Middle frontal gyrus (tissue), 1 donor: ENCODE data around the gene FNBP1L.
"Not testable (repeated sequence)": the region's sequence is repeated elsewhere in the genome, so short reads cannot be mapped to it uniquely, and the experiment has no call there.

ENCODE experiments used
- DNase-seq: peaks from one replicate; pipeline ENCODE4 v3.0.0-alpha.2; 2015; ENCODE audit warnings: low spot score; ENCODE audit errors: extremely low spot score

The FNBP1L gene

DNA sequence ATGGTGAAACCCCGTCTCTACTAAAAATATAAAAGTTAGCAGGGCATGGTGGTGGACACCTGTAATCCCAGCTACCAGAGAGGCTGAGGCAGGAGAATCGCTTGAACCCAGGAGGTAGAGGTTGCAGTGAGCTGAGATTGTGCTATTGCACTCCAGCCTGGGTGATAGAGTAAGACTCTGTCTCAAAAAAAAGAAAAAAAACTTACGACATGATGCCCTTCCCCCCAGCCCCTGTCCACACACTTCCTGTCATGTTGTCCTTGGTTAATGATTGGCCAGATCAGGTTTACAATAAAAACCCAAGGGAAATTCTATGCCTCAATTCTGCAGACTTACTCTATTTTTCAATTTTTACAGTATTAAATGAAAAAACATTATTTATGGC, 143.4 kb downstream of the FNBP1L start:
- not testable (repeated sequence) for DNase-seq

DNA sequence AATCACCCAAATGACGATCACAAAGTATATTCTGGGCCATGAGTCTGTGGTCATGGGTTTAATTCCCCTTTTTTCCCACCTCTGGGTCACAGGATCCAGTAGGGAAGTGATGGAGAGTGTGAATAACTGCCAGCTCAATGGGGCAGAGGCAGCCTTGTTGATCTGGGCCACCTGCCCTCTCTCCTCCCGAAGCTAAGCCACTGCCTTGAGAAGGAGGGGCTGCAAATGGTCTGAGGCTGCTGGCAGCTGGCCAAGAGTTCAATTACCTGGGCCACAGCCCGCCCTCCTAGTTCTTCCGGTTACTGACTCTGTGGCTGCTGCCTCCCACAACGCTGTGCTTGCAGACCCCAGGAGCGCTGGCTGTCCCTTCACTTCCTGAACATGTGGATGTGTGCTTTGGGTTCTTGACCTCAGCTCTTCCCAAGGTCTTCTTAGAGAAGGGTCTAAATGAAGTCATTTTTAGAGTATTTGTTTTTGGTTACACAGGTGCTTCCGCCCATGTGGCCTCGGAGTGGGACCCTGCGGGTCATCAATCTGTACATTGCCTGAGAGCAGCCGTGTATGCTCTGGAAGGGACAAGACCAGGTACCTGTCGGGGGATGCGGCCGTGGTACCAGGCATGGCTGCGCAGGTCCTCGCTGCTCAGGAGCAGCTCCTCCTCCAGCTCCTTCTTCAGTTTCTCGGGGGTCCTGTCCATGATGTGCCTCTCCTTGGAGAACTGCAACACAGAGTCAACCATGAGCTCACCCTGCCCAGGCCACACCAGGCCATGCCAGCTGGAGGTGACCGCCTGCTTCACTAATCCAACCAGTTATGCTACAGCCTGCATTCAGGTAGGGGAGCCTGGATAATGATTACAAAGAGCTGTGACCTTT, 144.0 kb downstream of the FNBP1L start:
- no peak for DNase-seq

DNA sequence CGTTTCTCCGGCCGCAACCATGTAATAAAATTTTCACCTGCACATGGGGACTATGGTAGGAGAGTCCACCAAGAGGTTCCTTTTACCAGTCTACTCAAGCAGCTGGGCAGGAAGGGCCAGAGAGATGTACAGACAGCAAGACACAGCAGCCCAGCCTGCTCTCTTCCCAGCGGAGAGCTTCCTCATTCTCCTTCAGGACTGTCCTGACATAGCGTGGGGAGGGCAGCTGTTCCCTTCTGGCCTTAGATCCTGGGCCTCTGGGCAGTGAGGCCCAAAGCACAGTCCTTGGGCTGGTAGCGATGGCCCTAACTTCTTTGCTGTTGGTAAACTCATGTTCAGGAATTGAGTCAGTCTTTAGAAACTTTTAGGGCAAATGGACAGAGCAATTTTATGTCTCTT, 144.6 kb downstream of the FNBP1L start:
- no peak for DNase-seq

DNA sequence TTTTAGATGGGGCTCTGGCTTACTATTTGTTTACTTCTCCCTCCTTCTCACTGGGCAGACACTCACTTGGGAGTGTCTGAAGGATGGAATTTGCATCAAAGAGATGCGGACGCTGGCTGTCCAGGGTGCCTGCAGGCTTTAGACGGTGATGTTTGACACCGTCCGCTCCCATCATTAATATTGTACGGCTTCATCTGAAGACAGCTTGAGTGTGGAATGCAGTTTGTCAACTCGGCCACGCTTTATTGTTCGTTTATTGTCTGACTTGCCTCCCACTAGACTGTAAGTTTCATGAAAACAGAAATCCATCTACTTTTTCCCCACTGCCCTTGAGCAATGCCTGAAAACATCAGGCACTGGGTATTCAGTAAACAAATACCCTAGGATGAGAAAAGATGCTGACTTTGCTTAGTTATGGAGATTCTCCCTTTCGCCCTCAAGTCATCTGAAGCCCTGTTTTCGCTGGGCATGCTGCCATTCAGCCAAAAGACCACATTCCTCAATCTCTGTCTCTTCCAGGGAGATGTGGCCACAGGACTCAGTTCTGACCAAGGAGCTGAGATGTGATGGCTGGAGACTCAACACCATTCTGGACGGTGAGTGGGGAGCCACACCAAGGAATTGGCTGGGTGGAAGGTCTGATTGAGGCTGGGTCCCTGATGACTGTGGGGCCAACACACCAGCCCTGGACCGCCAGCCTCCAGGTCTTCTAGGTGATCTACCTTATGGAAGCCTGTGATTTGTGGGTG, 146.1 kb downstream of the FNBP1L start:
- no peak for DNase-seq

DNA sequence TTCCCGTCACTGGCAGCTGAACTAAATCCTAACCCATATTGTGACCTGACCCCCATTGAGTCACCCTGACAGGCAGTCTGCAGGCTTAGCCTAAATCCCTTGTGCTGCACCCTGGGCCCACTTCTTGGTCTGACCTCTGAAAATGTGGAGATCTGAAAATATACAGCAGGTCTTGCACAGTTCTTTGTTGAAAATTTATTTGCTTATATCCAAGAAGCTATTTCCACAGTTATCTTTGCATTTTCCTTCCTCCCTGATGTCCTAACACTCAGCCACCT, 146.6 kb downstream of the FNBP1L start:
- DNase-seq, result no peak

DNA sequence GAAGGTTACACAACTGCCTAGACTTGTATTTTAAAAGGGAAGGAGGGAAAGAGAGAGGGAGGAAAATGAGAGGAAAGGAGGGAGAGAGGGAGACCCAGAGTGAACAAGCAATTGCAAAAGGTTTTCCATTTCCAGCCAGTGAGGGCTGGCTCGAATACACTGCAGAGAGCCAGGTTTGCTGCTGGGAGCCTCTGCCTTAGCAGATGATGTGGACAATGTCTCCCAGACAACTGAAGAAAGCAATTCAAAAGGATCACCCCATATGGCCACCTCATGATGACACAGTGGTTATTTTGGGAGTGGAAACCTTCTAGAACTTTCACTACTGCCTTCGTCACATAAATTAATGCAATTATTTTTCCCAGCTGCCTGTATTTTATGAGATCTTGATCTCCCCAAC, 147.3 kb downstream of the FNBP1L start:
- no peak for DNase-seq

DNA sequence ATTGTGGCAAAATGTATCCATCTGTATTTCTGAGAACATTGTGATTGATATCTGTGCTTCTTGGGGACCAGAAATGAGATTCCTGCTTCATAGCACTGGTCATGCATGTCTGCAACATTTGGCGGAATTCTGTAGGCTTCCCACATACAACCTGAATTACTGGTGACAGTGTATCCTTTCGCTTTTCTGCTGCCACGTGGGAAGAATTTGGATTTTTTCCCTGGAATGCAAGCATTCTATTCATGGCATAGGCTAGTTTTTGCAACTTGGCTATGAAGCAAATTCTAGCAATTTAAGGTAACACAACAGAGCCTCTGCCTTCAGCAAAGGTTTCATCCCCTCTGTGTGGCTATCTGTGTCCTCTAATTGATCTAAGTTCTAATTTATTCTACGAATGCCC, 147.8 kb downstream of the FNBP1L start:
- DNase-seq, result peak; percentile 36

DNA sequence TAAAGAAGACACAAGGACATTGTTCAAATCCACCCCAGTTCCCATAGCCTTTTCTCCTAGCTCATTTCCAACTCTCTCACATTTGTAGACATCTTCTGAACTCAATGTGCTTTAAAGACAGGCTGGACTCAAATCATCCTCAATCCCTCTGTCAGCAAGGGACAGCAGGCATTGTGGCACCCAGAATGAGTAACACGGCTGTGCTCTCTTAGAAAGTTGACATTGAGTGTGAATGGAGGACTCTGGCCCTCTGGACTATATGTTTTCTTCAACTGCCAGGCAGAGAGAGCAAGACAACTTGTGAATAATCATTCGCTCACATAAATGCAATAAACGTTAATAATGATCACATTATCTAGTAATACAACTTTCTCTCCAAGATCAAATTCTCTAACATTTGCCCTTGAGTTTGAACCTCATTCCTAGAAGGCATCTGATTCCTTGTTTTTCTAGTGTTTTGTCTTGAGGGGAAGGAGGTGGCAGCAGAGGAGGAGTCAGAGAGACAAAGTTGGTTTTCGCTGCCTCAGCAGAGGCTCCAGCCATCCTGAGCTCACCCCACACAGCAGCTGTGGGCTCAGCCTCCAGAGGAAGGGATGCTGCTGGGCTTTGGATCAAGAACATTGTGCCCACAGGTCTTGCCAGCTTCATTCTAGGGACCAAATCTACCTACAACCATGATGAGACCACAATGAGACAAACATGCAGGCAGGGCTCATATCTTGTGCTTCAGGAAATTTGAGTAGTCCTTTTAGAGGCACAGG, 148.6 kb downstream of the FNBP1L start:
- no peak for DNase-seq

DNA sequence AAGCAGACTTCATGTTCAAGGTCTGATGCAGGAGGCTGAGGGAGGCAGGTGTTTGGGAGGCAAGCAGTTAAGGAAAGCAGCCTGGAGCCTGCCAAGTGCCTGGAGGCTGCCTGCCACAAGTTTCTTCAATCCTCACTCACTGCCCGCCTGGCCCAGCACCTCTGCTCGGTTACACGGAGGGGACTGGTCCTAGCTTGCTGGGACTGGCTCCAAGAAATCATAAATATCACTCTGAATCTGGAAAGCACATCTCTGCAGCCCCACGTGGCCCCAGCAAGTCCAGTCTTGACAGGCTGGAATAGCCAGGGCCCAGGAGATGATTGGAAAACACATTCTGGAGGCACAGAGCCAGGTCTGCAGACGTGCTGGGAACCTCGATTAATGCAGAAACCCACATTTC, 149.8 kb downstream of the FNBP1L start:
- DNase-seq, result no peak

DNA sequence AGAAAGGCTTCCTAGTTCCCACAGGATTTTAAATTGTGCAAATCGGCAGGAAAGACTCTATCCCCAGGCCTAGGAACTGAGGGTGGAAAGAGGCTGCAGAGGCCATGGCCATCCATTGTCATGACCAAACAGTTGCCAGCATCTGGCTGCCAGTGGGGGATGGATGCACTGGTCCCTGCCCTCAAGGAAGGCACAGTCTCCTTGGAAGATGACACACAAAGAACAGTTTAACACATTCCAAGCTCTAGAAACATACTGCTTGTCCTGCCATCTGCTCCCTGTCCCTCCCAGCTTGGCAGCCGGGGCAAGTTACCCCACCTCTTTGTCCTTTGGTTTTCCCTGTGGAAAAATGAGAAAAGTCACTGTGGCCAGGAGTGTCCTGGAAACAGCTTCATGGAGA, 150.5 kb downstream of the FNBP1L start:
- no peak for DNase-seq

DNA sequence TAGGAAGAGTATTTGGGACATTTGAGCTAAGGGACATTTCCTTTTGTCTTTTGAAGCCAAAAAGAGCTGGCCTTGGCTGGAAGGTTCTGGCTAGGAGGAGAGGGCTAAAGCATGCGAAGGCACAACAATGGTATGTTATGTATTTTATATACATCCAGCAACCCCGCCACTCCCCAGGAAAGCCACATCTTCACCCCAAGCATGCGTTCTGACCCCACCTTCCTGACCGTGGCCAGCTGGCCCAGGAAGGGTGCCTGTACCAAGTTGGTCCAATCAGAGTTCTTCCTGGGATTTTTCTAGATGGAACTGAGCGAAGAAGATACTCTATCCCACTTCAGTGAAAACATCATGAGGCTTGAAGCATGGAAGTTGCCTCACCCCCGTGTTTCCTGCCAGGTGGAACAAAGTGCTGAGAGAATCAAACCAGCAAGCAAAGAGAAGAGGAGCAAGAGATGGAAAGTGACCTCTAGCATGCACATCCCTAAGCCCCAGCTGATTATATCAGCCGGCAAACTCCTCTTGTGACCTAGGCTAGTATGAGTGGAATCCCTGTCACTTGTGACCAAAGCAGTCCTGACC, 151.0 kb downstream of the FNBP1L start:
- DNase-seq, result no peak

DNA sequence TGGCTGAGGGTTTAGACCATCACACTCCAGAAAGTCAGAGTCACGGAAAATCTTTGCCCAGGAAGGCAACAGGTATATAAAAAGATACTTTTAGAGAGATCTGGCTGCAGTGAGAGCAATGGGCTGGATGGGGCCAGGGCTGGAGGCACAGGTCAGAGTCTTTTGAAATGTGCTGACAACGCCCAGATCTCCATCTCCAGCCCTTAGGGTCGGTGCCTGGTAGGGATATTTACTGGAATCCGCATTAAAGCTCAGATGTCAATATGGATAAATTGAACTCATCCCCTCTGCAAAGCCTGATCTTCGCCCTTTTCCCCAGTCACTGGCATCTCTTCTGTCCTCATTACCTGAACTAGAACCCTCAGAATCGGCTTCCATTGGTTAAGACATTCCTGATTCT, 151.6 kb downstream of the FNBP1L start:
- no peak for DNase-seq

DNA sequence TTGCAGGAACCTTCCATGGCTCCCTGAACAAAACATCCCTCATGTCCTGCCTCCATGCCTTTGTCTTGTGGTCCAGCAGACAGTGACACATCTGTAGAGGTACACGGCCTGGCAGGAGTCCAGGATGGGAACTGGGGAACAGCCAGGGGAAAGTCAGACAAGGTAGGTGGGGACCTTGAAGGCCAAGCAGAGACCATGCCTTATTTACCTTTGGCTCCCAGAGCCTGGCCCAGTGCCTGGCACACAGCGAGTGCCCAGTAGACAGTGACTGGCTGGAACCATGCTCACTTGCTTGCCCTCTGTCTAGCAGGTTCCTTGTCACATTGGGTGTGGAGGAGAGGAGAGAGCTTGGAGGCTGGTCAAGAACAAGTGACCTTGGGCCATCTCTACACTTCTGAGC, 152.7 kb downstream of the FNBP1L start:
- no peak for DNase-seq

DNA sequence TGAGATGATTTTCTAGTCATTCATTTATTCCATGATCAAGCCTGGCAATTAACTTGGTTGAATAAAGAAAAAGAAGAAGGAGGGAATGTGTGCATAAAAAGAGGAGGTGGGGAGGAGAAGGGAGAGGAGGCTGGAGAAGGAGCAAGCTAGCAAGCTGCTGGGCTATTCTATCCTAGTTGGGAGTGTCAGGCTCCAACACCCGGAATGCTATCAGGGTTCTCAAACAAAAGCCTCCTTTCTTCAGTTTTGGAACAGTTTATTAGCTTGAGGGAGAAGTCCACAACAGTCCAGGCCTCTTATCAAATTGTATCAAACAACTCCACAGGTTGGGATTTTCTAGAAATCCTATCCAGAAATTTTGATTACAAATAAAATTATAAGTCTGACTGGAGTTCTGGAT, 153.8 kb downstream of the FNBP1L start:
- DNase-seq, result no peak

DNA sequence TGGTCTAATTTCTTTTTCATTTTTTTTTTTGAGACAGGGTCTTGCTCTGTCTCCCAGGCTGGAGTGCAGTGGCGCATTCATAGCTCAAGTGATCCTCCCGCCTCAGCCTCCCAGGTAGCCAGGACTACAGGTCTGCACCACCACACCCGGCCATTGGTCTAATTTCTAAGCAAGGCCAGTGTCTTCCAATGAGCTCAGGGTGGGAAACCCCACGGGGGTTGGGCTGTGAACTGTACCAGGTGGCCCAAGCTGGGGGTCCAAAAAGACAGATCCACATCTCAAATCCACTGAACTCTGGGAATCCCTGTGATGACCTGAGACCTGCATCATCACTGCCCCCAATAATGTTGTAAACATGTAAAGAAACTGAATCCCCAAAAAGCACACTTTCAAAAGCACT, 154.2 kb downstream of the FNBP1L start:
- no peak for DNase-seq

DNA sequence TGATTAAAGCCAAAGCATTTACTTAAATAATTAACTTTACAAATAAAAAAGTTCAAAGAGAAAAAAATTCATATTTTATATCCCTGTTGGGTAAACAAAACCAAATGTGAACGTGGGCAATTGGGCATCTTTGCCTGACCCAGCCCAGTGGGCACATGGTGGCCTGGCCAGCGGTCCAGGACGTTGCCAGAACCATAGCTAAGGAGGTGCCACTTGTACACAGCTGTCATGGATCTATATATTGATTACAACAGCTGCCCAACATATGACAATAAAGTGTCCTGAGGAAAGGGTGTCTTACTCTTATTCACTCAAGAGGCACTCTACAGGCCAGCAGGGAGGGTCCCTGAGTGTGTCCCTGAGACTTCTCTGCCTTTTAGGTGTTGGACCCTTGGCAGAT, 155.2 kb downstream of the FNBP1L start:
- no peak for DNase-seq

DNA sequence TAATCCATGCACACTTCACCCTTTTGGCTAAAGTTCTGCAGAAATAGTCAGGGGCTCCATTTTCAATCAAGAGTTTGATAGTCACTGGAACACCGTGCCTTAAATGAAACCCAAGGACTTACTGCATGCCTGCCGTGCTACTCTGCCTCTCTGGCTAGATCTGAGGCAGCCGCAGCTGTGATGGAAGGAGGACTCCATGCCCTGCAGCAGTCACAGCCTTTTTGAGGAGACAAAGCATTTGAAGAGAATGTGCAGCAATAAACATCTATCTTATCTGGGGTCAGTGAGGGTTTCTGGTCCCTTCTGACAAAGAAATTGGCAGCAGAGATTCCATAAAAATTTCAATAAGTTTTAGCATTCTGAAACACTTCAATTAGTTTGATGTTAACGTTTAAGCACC, 155.7 kb downstream of the FNBP1L start:
- no peak for DNase-seq
